ENCODE measurements around the gene CFAP46. TPM values are rescaled to one million over a fixed set of nuclear protein-coding genes. Genes with fewer than 3 reads are reported as not detected.
"Not testable (repeated sequence)": the region's sequence is repeated elsewhere in the genome, so short reads cannot be mapped to it uniquely, and the experiment has no call there.

Gene CFAP46
- total and polyA plus RNA-seq, 4 donors: 3.1 to 18.8 (median 7.1) TPM

- no peak for ATAC-seq (ENCODE audit: insufficient read depth, low FRiP score)
- Histone ChIP-seq H3K27ac (ENCODE audit: low read depth in 1 of 2, low read length in 1 of 2) (no peak overlapping the region), H3K9me3 (ENCODE audit: control insufficient read depth in 4 of 4, insufficient read depth in 3 of 4, low read length in 3 of 4) (peaks cover 0 to 21% (median 4%) of the 10 kb centered on the region in 4 donors), H3K4me1 (ENCODE audit: control insufficient read depth in 5 of 5, insufficient read depth in 5 of 5, low read length in 5 of 5) (no peaks in the 10 kb centered on the region), H3K27me3 (ENCODE audit: control insufficient read depth in 3 of 3, insufficient read depth in 3 of 3, low read length in 2 of 3) (peaks cover 0 to 8% (median 6%) of the 10 kb centered on the region in 3 donors), H3K4me3 (no peak overlapping the region), H3K9ac (ENCODE audit: insufficient read depth in 1 of 2, low read length in 2 of 2) (no peak overlapping the region), H3K36me3 (ENCODE audit: control insufficient read depth in 4 of 4, insufficient read depth in 4 of 4, low read length in 4 of 4) (no peaks in the 10 kb centered on the region)
- DNase-seq: no peak
- 81 to 90% methylated on average over 20 of the region's 20 CpGs for WGBS, 2 donors
- no peak for TF ChIP-seq CTCF (IDR thresholded peaks at IDR 0.05; ENCODE audit: control extremely low read depth, extremely low read depth)
These were observed 98.1 kb downstream of the CFAP46 start for GRCh38 chr10:132844069-132844809.

GRCh38 chr10:132843276-132843675, 99.1 kb downstream of the CFAP46 start:
- not testable (repeated sequence) for H3K4me3 ChIP-seq; DNase-seq; H3K27me3 ChIP-seq (ENCODE audit: control insufficient read depth in 3 of 3, insufficient read depth in 3 of 3, low read length in 2 of 3)

GRCh38 chr10:132842397-132842796, 100.0 kb downstream of the CFAP46 start:
- Histone ChIP-seq H3K27me3 (ENCODE audit: control insufficient read depth in 3 of 3, insufficient read depth in 3 of 3, low read length in 2 of 3) (peaks cover 3 to 11% (median 8%) of the 10 kb centered on the region in 3 donors), H3K27ac (ENCODE audit: low read depth in 1 of 2, low read length in 1 of 2) (no peak overlapping the region), H3K9ac (ENCODE audit: insufficient read depth in 1 of 2, low read length in 2 of 2) (no peak overlapping the region), H3K4me3 (no peak overlapping the region), H3K4me1 (ENCODE audit: control insufficient read depth in 5 of 5, insufficient read depth in 5 of 5, low read length in 5 of 5) (no peaks in the 10 kb centered on the region), H3K36me3 (ENCODE audit: control insufficient read depth in 4 of 4, insufficient read depth in 4 of 4, low read length in 4 of 4) (no peaks in the 10 kb centered on the region), H3K9me3 (ENCODE audit: control insufficient read depth in 4 of 4, insufficient read depth in 3 of 4, low read length in 3 of 4) (peaks cover 0 to 21% (median 4%) of the 10 kb centered on the region in 4 donors)
- no peak for TF ChIP-seq CTCF (IDR thresholded peaks at IDR 0.05; ENCODE audit: control extremely low read depth, extremely low read depth)
- DNase-seq: no peak
- WGBS, 2 donors: 93 to 95% methylated on average over 3 of the region's 3 CpGs
- ATAC-seq (ENCODE audit: insufficient read depth, low FRiP score): no peak

More at GRCh38 chr10:132843276-132843675, 99.1 kb downstream of the CFAP46 start:
- H3K4me1 ChIP-seq (ENCODE audit: control insufficient read depth in 5 of 5, insufficient read depth in 5 of 5, low read length in 5 of 5); H3K36me3 ChIP-seq (ENCODE audit: control insufficient read depth in 4 of 4, insufficient read depth in 4 of 4, low read length in 4 of 4); H3K27ac ChIP-seq (ENCODE audit: low read depth in 1 of 2, low read length in 1 of 2); ATAC-seq (ENCODE audit: insufficient read depth, low FRiP score); H3K9ac ChIP-seq (ENCODE audit: insufficient read depth in 1 of 2, low read length in 2 of 2): not testable (repeated sequence)
- H3K9me3 ChIP-seq (ENCODE audit: control insufficient read depth in 4 of 4, insufficient read depth in 3 of 4, low read length in 3 of 4): peaks cover 0 to 21% (median 4%) of the 10 kb centered on the region in 4 donors
- 94 to 98% methylated on average over 10 of the region's 10 CpGs for WGBS, 2 donors

GRCh38 chr10:132841615-132841975, 100.8 kb downstream of the CFAP46 start:
- H3K9ac ChIP-seq (ENCODE audit: insufficient read depth in 1 of 2, low read length in 2 of 2): no peak overlapping the region
- H3K27ac ChIP-seq (ENCODE audit: low read depth in 1 of 2, low read length in 1 of 2): no peak overlapping the region
- H3K27me3 ChIP-seq (ENCODE audit: control insufficient read depth in 3 of 3, insufficient read depth in 3 of 3, low read length in 2 of 3): peaks cover 6 to 14% (median 8%) of the 10 kb centered on the region in 3 donors
- DNase-seq (no peak), ATAC-seq (ENCODE audit: insufficient read depth, low FRiP score) (no peak)
- WGBS, 2 donors: 80 to 93% methylated on average over 3 of the region's 3 CpGs
- H3K9me3 ChIP-seq (ENCODE audit: control insufficient read depth in 4 of 4, insufficient read depth in 3 of 4, low read length in 3 of 4): peaks cover 0 to 21% (median 4%) of the 10 kb centered on the region in 4 donors
- no peak overlapping the region for H3K4me3 ChIP-seq
- H3K36me3 ChIP-seq (ENCODE audit: control insufficient read depth in 4 of 4, insufficient read depth in 4 of 4, low read length in 4 of 4): no peaks in the 10 kb centered on the region
- no peak for TF ChIP-seq CTCF (IDR thresholded peaks at IDR 0.05; ENCODE audit: control extremely low read depth, extremely low read depth)
- no peaks in the 10 kb centered on the region for H3K4me1 ChIP-seq (ENCODE audit: control insufficient read depth in 5 of 5, insufficient read depth in 5 of 5, low read length in 5 of 5)

Measured in lung (tissue), 12 donors.